Measurements from ENCODE around the gene GTF3C2. TPM values are rescaled to one million over a fixed set of nuclear protein-coding genes. Genes with fewer than 3 reads are reported as not detected.

The GTF3C2 gene
- total RNA-seq, 4 donors from 2014 or later = 55.7 to 79.2 (median 63.6) TPM

GRCh38 chr2:27306573-27307286 lies 49.8 kb downstream of the GTF3C2 start:
- intact Hi-C loops (cut with DNase I; ENCODE audit: low total_unique reads) = loop anchor here (5.0 kb wide), 1 partner anchor 134 kb away; no protein-coding TSS in a partner anchor
- in situ Hi-C loops (cut with MboI; ENCODE audit: low pct_ligation_motif_present in 1 of 4, low pct_unique_long_range_greater_than_20kb in 1 of 4, low sequenced_read_pairs in 3 of 4) = no loop called here

GRCh38 chr2:27306136-27306535 lies 50.4 kb downstream of the GTF3C2 start:
- 44 to 55% methylated on average over 3 to 23 of the region's 26 CpGs for WGBS, 2 donors (ENCODE audit: low coverage in 1 of 2)
- peaks cover 0 to 25% (median 21%) of the 10 kb centered on the region in 4 donors for H3K4me1 ChIP-seq
- H3K36me3 ChIP-seq = no peaks in the 10 kb centered on the region
- in situ Hi-C loops (cut with MboI; ENCODE audit: low pct_ligation_motif_present in 1 of 4, low pct_unique_long_range_greater_than_20kb in 1 of 4, low sequenced_read_pairs in 3 of 4) (no loop called here), intact Hi-C loops (cut with DNase I; ENCODE audit: low total_unique reads) (loop anchor here (5.0 kb wide), 1 partner anchor 134 kb away; no protein-coding TSS in a partner anchor)
- TF ChIP-seq POLR2AphosphoS5 (IDR thresholded peaks at IDR 0.05) (no peak), POLR2A (IDR thresholded peaks at IDR 0.05) (no peak), EP300 (IDR thresholded peaks at IDR 0.05; ENCODE audit: low read depth) (no peak)
- TF ChIP-seq, protein P1, sequence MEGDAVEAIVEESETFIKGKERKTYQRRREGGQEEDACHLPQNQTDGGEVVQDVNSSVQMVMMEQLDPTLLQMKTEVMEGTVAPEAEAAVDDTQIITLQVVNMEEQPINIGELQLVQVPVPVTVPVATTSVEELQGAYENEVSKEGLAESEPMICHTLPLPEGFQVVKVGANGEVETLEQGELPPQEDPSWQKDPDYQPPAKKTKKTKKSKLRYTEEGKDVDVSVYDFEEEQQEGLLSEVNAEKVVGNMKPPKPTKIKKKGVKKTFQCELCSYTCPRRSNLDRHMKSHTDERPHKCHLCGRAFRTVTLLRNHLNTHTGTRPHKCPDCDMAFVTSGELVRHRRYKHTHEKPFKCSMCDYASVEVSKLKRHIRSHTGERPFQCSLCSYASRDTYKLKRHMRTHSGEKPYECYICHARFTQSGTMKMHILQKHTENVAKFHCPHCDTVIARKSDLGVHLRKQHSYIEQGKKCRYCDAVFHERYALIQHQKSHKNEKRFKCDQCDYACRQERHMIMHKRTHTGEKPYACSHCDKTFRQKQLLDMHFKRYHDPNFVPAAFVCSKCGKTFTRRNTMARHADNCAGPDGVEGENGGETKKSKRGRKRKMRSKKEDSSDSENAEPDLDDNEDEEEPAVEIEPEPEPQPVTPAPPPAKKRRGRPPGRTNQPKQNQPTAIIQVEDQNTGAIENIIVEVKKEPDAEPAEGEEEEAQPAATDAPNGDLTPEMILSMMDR (IDR thresholded peaks at IDR 0.05) = no peak
- H3K9me3 ChIP-seq = no peaks in the 10 kb centered on the region
- H3K27ac ChIP-seq = no peak overlapping the region
- peaks cover 47% of the 10 kb centered on the region for H3K27me3 ChIP-seq
- peak overlapping the region in 1 of 4 donors; percentile 9 for H3K4me3 ChIP-seq
- DNase-seq = no peak

More at GRCh38 chr2:27306573-27307286, 49.8 kb downstream of the GTF3C2 start:
- no peaks in the 10 kb centered on the region for H3K9me3 ChIP-seq
- H3K36me3 ChIP-seq = no peaks in the 10 kb centered on the region
- TF ChIP-seq POLR2AphosphoS5 (IDR thresholded peaks at IDR 0.05) = no peak
- TF ChIP-seq EP300 (IDR thresholded peaks at IDR 0.05; ENCODE audit: low read depth) = no peak
- TF ChIP-seq, protein P1 (IDR thresholded peaks at IDR 0.05) = no peak
- TF ChIP-seq POLR2A (IDR thresholded peaks at IDR 0.05) = no peak
- H3K27ac ChIP-seq = no peak overlapping the region
- H3K27me3 ChIP-seq = peaks cover 47% of the 10 kb centered on the region
- WGBS, 2 donors (ENCODE audit: low coverage in 1 of 2) = 8% methylated on average over 42 of the region's 51 CpGs; no CpG with 5 or more reads in 1 of the 2 donors
- H3K4me3 ChIP-seq = peak overlapping the region in 2 of 4 donors; percentile 4 to 9
- no peak for DNase-seq
- peaks cover 0 to 25% (median 21%) of the 10 kb centered on the region in 4 donors for H3K4me1 ChIP-seq

GRCh38 chr2:27305516-27305915 lies 51.0 kb downstream of the GTF3C2 start:
- Histone ChIP-seq H3K27ac (no peak overlapping the region), H3K4me3 (no peak overlapping the region), H3K9me3 (no peaks in the 10 kb centered on the region), H3K27me3 (peaks cover 47% of the 10 kb centered on the region), H3K36me3 (no peaks in the 10 kb centered on the region), H3K4me1 (peaks cover 0 to 25% (median 21%) of the 10 kb centered on the region in 4 donors)
- no peak for TF ChIP-seq POLR2A (IDR thresholded peaks at IDR 0.05)
- TF ChIP-seq POLR2AphosphoS5 (IDR thresholded peaks at IDR 0.05) = no peak
- TF ChIP-seq, protein P1 (IDR thresholded peaks at IDR 0.05) = no peak
- TF ChIP-seq EP300 (IDR thresholded peaks at IDR 0.05; ENCODE audit: low read depth) = no peak
- in situ Hi-C loops (cut with MboI; ENCODE audit: low pct_ligation_motif_present in 1 of 4, low pct_unique_long_range_greater_than_20kb in 1 of 4, low sequenced_read_pairs in 3 of 4) = no loop called here
- intact Hi-C loops (cut with DNase I; ENCODE audit: low total_unique reads) = loop anchor here (5.0 kb wide), 1 partner anchor 133 kb away; no protein-coding TSS in a partner anchor
- no peak for DNase-seq
- WGBS, 2 donors (ENCODE audit: low coverage in 1 of 2) = 77 to 88% methylated on average over 7 to 12 of the region's 16 CpGs

DNA sequence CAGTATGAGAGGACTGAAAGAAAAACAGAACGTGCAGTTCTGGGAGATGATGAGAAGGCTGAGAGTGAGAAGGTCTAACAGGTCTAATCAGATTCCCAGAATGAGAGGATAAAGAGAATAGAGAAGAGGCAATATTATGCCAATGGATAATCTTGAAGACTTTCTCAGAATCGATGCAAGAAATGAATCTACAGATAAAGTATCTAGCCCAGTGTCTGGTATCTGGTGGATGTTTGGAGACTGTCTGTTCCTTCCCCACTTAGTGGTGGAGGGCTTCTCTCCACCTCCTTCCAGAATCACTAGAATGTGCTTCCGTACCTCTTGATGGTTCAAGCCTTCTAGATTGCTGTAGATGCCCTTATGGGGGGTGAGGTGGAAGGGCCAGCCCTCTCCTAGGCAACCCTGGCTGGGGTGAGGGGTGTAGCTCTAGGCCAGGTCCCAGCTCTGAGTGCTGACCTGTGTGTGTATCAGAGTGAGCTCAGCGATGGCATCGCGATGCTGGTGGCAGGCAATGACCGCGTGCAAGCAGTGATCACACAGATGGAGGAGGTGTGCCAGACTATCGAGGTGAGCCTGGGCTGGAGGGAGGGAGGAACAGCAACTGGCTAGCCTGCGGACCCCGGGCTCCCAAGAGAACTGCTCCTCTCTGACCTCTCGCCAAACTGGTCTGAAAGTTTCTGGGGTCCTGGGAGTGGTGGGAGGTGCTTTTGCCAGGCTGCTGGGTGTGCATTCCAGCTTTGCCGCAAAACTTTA lies 51.9 kb downstream of the GTF3C2 start:
- Histone ChIP-seq H3K4me1 (peaks cover 0 to 25% (median 21%) of the 10 kb centered on the region in 4 donors), H3K27ac (no peak overlapping the region), H3K36me3 (no peaks in the 10 kb centered on the region), H3K9me3 (no peaks in the 10 kb centered on the region), H3K4me3 (no peak overlapping the region), H3K27me3 (peaks cover 47% of the 10 kb centered on the region)
- WGBS, 2 donors (ENCODE audit: low coverage in 1 of 2) = 85 to 100% methylated on average over 2 to 13 of the region's 13 CpGs
- intact Hi-C loops (cut with DNase I; ENCODE audit: low total_unique reads) (loop anchor here (5.0 kb wide), 1 partner anchor 132 kb away; no protein-coding TSS in a partner anchor), in situ Hi-C loops (cut with MboI; ENCODE audit: low pct_ligation_motif_present in 1 of 4, low pct_unique_long_range_greater_than_20kb in 1 of 4, low sequenced_read_pairs in 3 of 4) (no loop called here)
- no peak for DNase-seq
- TF ChIP-seq POLR2A (IDR thresholded peaks at IDR 0.05) = no peak
- TF ChIP-seq, protein P1 (IDR thresholded peaks at IDR 0.05) = no peak
- no peak for TF ChIP-seq EP300 (IDR thresholded peaks at IDR 0.05; ENCODE audit: low read depth)
- TF ChIP-seq POLR2AphosphoS5 (IDR thresholded peaks at IDR 0.05) = no peak

Data from transverse colon (tissue), 4 donors.